ENCODE measurements around the gene NUDT11.
"Not testable (repeated sequence)": the region's sequence is repeated elsewhere in the genome, so short reads cannot be mapped to it uniquely, and the experiment has no call there.

Gene NUDT11

DNA sequence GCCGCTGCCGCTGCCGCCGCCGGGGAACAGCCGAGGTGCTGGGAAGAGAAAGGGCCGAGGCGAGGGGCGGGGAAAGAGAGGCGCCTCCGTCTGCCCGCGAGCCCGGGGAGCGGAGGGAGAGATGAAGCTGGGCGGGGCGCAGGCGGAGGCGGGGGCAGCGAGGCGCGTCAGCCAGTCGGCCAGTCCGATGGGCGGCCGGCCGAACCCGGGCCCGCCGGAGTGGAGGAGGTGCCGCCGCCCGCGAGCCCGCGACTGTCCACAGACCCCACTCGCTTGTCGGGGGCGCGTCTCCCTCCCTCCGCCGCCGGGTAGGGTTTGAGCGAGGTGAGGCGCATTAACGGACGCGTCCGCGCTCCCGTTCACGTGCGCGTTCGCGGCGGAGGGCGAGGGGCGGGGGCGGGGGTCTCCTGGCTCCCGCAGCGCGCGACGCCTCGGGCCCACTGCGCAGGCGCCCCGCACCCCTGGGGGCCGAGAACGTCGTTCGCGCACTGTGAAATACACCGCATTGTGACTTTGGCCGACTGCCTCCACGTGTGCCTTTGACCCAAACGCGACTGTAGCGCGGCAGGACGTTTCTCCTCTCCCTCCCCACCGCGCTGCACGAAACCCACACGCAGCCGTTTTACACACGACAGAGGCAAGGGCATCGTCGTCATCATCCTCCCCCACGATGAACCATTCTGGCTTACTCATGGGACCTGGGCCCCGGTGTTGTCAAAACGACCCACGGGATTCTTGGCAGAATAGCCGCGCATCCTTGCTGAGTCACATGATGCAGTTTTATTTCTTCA lies at the start of gene NUDT11:
NUDT11 (minus strand) TSS at position 92 of the 791 bp plus-strand sequence. CDS start 148 bp downstream, outside the sequence.
- DNase-seq, result peak; percentile 39

DNA sequence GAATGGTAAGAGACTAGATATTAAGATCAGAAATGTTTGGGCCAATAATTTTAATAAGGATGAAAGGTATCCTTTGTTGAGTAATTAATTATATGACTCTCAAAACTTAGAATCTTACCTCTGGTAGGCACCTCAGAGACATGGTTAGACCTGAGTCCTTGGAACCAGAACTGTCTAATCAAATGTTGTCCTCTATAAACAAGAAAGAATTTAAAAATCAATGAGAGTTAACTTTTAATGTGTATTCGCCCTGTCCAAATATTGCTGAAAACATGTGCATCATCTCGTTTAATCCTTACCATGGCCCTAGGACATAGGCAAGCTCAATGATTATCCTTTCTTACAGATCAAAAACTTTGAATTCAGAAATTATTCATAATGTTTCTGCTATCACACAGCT lies 24.0 kb upstream of the NUDT11 start:
- no peak for DNase-seq

DNA sequence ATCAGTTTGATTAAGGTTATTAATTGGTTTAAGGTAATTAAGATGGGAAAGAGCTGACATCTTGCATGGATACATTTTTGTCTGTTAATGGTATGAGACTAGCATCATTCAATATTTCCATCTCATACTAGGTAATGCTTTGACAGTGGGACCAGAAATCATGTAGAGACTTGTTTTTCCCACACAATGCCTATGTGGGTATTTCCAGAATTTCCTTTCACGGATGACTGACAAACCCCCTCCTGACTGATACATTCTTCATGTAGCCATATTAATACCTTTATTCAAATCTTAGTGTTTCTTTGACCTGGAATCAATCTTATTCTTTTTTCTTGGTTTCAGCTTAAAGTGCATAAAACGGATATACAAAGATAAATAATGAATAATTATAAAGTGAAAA lies 22.7 kb upstream of the NUDT11 start:
- not testable (repeated sequence) for DNase-seq

DNA sequence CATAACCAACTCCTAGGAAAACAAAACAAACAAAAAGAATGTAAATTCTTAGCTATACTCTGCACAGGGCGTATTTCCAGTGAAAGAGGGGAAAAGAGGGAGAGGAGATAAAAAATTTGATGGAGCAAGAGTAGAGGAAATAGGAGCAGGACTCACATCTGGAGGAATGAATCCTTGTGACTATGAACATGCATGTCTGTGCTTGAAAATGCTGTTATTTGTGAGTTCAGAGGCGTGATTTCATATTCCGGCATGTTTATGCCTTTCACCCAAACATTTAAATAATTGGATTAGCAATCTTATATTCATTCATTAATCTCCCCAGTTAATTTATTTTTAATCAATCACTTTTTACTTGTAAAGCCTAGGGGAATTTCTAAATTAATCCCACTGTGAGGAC lies 11.2 kb upstream of the NUDT11 start:
- DNase-seq, result no peak

DNA sequence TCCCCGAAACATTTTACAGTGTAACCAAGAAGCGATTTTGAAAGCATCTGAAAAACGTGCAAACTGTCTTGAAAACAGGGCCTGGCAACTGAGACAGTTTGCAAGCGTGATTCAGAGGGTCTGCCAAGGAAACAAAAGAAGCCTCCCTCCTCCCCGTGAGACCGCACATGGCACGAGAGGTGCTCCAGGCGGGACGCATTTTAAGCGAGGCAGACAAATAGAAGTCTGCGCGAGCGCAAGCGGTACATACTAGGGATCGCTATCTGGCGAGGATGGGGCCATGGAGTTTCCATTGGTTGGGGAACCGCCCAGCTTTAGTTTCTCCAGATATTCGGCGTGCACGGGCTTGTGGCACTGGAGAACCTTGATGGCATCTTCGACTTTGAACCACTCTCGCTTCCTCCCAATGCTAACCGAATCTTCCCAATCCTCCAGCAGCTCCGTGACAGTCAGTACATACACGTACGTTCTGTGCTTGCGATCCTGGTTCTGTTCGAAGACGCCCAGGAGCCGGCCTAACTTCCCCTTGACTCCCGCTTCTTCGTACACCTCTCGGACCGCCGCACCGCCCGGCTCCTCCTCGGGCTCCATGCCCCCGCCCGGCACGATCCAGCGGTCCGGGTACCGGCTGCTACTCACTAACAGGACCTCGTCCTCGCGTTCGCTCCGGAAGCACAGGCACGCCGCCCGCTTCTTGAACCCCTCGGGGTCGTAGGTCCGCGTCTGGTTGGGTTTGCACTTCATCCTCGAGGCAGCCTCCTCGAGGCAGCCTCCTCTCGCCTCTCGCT lies 497 bp downstream of the NUDT11 start:
- DNase-seq, result not testable (repeated sequence)

DNA sequence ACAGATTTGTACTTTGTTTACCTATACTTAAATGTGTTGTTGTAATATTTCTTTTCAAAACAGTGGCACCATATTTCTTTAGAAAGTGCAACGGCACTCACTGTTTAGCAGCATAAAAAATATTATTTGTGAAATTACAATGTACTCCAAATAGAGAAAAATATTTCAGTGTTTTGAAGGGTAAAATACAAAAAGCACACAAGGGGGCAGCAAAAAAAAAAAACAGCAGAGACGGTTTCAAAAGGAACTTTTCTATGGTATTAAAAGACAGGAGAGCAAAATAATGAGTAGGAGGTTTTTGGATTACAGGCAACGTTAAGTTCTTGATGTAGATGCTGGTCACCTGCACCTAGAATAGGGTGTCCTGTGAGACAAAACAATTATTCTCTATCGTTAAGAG lies 2.0 kb downstream of the NUDT11 start:
- DNase-seq, result no peak

DNA sequence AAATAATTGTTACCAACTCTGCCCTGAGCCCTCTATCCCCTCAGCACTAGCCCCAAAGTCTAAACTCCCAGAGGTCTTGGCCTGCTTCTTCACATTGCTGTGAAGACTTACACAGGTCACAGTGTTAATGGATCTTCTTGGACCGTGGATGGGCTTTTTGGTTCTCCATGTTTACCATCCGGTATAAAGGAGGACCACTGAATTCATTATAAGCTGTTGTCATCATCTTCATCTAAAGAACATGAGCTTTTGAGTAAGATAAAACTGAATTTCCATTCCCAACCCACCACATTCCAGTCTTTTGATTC lies 8.5 kb downstream of the NUDT11 start:
- no peak for DNase-seq

DNA sequence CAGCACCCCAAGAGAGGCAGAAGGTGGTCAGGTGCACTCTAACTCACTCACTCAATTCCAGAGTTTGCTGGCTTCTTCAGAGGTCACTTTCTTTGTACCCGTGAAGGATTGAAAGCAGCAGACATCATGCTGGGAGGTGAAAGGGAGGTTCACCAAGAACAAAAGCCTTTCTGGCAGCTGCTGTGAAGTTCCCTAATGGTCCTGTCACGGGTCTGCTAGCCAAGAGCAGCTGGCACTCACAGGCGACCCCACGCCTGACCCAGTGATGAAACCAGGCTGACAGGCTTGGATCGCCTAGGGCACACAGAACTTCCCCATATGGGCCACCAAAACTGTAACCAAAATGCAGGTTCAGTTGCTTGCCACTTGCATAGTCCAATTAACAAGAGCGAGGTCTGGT lies 11.8 kb downstream of the NUDT11 start:
- no peak for DNase-seq

DNA sequence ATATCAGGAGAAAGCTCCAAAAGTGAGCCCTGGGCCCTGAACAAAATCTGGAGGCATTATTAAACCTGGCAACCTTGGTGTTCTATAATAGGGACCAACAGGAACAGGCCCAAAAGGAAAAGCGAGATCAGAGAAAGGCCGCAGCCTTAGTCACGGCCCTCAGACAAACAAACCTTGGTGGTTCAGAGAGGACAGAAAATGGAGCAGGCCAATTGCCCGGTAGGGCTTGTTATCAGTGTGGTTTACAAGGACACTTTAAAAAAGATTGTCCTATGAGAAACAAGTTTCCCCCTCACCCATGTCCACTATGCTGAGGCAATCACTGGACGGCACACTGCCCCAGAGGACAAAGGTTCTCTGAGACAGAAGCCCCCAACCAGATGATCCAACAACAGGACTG lies 14.0 kb downstream of the NUDT11 start:
- not testable (repeated sequence) for DNase-seq

DNA sequence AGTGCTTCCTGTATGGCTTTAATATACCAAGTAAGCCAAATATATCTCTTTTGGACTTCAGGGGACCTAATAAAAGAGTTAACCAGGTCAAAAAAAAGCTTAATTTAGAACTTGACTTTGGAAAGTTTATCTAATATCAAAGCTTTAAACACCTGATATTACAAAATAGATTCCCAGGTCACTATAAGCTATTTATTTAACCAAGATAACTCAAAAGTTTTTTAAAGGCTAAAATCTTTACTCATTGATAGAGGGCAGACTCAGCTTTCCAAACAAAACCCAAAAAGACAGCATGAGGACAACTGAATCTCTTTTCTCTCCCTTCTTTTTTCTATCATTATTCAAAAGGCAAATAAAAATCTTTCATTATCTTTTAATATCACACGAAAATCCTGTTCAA lies 19.5 kb downstream of the NUDT11 start:
- no peak for DNase-seq

DNA sequence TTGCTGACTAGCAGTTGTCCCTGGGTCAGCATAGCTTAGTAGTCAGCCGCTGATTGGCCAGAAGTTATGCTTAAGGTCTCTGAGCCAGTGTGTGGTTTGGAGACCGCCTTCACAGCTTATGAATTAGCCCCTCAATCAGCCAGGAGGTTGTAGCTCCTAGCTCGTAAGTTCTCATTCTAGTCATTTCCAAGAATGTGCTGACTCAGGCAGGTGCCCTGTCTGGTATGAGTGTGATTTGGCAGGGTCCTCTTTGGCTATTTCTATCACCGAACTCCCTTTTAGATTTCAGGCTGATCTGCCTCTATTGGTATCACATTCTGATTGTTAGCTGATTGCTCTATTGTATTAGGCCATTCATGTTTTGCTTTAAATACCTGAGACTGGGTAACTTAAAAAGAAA lies 33.1 kb downstream of the NUDT11 start:
- DNase-seq, result no peak

DNA sequence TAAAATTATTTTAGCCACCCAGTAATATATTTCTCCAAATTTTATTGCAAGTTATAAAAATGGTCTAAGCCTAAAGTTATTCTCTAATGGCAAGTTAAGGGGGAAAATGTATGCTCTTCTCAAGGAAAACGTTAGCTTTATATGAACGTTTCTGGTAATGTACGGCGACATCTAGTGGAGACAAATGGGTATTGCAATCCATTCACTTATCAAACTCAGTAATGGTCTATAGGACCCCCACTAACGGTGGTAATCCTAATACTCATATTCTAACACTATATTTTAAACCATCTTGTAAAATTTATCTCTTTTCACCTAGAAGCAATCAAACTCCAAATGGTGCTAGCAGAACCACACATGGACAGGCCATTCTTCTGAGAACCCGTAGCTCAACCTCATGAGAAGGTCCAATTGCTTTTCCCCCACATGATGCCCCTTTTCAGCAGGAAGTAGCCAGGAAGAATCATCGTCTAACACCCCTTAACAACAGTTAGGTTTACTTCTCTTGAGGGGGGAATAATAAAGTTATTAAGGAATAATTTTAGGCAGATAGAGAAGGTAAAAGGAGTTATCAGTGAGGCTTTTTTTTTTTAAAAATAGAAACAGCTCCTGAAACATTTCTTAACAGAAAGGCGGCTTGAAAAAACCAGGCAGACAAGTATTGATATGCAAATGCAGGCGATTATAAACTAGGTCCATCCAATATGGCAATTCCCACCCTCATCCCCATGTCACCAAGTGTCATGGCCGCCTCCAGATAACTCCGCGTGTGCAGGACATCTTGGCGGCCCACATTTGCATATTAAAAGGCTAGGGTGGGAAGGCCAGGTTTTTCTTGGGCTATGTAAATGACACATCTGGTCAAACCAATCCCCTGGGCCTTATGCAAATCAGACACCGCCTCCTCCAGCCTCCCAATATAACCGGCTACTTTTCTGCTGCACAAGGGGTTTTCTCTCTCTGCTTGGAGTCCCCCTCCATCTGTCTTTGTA lies 35.0 kb downstream of the NUDT11 start:
- no peak for DNase-seq

DNA sequence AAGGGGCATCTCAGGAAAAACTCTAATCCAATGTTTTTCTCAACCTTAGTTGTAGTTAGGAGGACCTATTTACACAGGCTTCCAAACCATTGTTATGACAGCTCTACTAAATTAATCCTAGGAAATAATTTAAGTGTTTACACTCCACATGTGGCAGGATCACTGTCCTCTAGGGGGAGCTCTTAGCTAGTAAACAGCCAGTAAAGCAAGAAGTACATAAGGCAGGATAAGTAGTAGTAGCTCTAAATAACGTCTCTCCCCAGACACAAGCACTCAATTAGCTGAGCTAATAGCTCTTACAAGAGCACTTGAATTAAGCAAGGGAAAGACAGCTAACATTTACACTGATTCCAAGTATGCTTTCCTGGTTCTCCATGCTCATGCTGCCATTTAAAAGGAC lies 37.3 kb downstream of the NUDT11 start:
- DNase-seq, result no peak

DNA sequence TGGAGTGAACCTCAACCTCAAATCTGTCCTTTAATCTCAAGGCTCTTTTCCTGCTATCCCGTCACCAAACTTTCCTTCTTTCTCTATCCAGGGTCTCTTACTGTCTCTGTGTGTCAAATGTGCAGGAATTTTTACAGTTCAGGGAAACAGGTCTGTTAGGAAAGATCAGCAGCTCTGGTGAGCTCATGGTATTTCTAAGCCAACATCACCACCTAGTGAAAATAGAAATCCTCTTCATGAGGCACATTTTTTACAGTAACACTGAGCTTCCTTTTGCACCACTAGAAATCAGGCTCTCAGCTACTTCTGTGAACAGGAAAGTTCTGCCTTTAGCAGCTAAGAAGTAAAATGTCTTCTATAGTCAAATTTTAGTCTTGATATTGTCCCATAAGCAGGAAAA lies 39.6 kb downstream of the NUDT11 start:
- no peak for DNase-seq

DNA sequence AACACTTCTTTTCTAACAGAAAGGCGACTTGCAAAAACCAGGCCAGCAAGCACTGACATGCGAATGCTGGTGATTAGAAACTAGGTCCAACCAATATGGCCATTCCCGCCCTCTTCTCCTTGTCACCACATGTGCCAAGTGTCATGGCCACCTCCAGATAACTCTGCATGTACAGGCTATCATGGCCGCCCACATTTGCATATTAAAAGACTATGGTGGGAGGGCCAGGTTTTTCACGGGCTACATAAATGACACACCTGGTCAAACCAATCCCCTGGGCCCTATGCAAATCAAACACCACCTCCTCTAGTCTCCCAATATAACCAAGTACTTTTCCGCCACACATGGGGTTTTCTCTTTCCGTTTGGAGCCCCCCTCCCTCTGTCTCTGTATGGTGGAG lies 40.1 kb downstream of the NUDT11 start:
- DNase-seq, result no peak

DNA sequence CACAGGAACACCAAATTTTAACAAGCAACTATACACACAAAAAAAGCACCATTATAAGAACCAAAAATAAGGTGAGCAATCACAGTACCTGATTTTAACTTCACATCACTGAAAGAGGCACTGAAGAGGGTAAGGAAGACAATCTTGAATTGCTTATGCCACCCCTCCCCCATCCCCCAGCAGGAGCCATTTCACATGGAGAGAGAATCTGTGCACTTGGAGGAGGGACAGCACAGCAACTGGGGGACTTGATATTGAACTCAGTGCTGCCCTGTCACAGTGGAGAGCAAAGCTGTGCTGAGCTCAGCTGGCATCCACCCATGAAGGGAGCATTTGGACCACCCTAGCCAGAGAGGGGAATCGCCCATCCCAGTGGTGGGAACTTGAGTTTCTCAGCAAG lies 56.0 kb downstream of the NUDT11 start:
- DNase-seq, result no peak
